ENCODE results near the gene USP36. TPM values are rescaled to one million over a fixed set of nuclear protein-coding genes. Genes with fewer than 3 reads are reported as not detected.

The USP36 gene
- 9.2 and 17.7 TPM in 2 replicates for total RNA-seq

DNA sequence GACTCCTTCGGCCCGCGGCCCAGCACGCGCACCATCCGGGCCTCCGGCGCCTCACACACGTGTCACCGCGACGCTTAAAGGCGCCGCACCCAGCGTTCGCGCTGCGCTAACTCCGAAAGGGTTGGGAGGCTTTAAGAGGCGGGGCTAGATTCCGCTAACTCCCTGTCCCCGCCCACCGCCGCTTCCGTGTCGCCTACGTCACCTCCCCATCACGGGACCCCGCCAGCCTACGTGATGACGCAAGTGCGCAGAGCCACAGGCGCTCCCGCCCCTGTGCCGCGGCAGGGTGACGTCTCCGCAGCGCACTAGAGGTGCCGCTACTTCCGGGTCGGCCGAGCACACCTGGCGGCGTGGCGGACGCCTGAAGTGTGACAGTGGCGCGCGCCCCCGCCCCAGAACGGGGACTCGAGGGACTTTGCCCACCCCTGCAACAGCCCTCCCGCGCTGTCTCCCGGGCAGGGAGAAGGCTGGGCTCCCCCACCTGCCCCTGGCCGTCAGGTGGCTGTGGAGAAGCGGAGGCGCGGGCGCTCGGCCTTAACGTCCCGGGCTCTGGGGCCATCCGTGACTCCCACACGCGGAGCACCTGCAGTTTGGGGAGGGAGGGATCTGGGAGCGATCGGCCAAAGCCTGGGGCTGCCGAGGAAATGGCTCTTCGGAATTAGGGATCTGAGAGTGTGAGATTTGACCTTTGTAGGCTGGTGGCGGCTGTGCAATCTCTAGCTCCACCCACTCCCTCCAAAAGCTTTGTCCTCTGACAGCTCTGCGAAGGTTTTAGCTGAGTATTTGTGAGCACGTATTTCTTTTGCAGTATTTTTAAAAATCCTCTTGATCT lies at the start of gene USP36:
TSS of gene USP36 (minus strand) at position 35 of the 832 bp plus-strand sequence. CDS start 4,451 bp downstream, outside the sequence.

GRCh38 chr17:78781893-78782304 lies 58.7 kb downstream of the USP36 start, which contains the start of gene CYTH1:
Gene CYTH1, minus strand, starts transcription at chr17:78782273. Its CDS starts 50 bp downstream, at chr17:78782223.

Other genes with a start within 250 kb of the USP36 start
- gene CYTH1, start 58.5 kb downstream of the USP36 start, total RNA-seq: 12.2 and 14.1 TPM in 2 replicates
- 0.13 TPM in 1 of 2 replicates, not detected in the other for gene CEP295NL, start 62.4 kb upstream of the USP36 start, total RNA-seq
- 201 and 258 TPM in 2 replicates for gene TIMP2, start 84.6 kb upstream of the USP36 start, total RNA-seq
- 342 and 496 TPM in 2 replicates for gene LGALS3BP, start 139.1 kb upstream of the USP36 start, total RNA-seq
- gene CANT1, start 168.9 kb upstream of the USP36 start, total RNA-seq: 45.8 and 56.1 TPM in 2 replicates
- 47.1 and 53.0 TPM in 2 replicates for gene C1QTNF1, start 183.4 kb upstream of the USP36 start, total RNA-seq
- gene ENGASE, start 234.0 kb upstream of the USP36 start, total RNA-seq: 8.8 and 14.5 TPM in 2 replicates

All from epithelial cell of alveolus of lung (primary cell).